K562 (cell line): ENCODE results near the gene PDE2A.

Source experiments
- EZH2 ChIP-seq: IDR thresholded peaks from 2 replicates; pipeline ENCODE4 v1.6.1; 2012; ENCODE audit warnings: low read depth, mild to moderate bottlenecking, inconsistent platforms, low read length, borderline replicate concordance
- POLR3A ChIP-seq: IDR thresholded peaks from 2 replicates; pipeline ENCODE4 v1.6.1; 2011; ENCODE audit warnings: borderline replicate concordance, mild to moderate bottlenecking, moderate library complexity; ENCODE audit not compliant: insufficient read length, insufficient read depth; ENCODE audit errors: extremely low read depth
- ZKSCAN3 ChIP-seq: fragments of 250-450 bp; sonication (Bioruptor Pico); IDR thresholded peaks from 2 replicates; pipeline ENCODE4 v1.4.0; 2020
- ZNF253 ChIP-seq: fragments of 250-450 bp; sonication (Bioruptor Pico); conservative IDR thresholded peaks from 2 replicates; pipeline ENCODE4 v1.6.1; 2021; ENCODE audit warnings: mild to moderate bottlenecking

DNA sequence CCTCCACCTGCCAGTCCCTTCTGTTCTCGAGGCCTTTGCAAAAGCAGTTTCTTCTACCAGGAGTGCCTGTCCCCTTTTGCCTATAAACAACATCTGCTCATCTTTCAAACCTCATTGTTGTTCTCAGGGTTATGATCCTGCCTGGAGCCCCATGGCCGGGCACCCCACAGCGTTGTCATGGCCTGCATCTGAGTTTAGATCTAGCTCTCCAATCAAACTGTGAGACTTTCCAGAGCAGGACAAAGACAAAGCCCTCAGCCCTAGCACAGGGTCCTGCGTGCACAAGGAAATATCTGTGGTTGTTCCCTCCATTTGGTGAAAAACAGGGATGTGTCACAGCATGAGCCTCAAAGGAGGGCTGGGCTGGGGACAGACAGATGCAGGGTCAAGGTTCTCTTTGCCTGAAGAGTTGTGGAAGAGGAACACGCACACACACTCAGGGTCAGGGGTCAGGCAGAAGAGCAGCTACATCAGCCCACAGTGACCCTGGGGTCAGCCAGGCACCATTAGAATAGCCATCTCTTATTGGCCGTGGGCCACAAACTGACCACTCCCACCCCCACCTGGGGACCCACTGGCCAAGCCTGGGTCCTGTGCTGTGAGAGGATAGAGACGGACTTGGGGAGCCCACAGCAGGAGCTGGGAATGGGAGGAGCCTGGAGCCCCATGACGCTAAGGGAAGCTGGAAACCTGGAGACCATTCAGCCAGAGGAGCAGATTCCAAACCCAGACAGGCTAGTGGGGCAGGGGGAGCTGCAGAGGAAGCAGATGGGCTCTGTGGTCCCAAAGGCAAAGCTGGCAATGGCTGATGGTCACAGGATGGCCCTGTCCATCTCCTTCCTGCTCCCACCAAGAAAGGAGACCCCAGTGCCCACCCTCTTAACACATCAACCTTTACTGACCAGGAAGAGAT, 99.4 kb downstream of the PDE2A start:
- TF ChIP-seq ZKSCAN3, result no peak
- no peak for TF ChIP-seq EZH2
- no peak for TF ChIP-seq ZNF253 (CRISPR knock-in tag)
- no peak for TF ChIP-seq POLR3A
